Astrocyte of the hippocampus (primary cell): ENCODE measurements around the gene OXLD1.
"Not testable (repeated sequence)": the region's sequence is repeated elsewhere in the genome, so short reads cannot be mapped to it uniquely, and the experiment has no call there.

Experiments
- DNase-seq: peaks from one replicate; pipeline ENCODE4 v3.0.0; 2011; ENCODE audit warnings: low read depth, low spot score

OXLD1 gene

DNA sequence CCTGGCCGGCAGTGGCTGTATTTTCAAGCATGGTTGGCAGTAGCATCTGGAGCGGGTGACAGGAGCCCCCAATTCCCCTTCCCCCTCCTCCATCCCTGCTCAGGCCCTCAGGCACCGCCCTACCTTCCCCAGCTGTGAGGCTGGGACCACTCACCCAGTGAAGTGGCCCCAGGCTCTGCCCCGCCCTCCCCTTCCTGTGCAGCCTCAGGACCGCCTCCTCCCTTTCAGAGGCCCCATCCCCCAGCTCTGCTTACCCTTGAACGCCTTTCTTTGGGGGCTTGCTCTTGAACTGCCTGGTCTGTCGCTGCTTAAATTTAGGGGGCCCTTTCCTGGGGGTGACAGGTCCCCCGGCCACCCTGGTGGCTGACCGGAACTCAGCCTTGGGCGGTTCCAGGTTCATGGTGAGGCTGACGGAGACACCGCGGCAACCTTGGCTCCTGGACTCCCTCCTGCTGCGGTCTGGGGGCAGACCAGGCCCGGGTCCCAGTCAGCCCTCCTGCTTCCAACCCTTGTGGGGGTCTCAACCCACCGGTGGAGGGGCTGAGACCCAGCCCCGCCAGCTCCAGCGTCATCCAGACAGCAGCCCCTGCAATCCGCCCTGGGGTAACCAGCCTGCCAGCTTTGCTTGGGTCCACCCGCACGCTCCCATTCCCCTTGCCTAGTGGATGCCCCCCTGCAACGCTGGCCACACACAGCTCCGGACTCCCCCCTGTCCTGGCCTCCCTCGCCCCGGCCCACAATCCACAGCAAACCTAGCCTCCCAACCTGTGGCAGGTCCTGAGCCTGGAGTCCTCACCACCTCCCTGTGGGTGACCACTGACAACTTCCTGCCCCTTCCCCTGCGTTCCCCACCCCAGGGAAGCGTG is 13.3 kb downstream of the OXLD1 start:
- no peak for DNase-seq

GRCh38 chr17:81651692-81652091 is 14.7 kb downstream of the OXLD1 start:
- DNase-seq: peak; percentile 88

GRCh38 chr17:81650951-81651350 is 15.5 kb downstream of the OXLD1 start:
- no peak for DNase-seq

DNA sequence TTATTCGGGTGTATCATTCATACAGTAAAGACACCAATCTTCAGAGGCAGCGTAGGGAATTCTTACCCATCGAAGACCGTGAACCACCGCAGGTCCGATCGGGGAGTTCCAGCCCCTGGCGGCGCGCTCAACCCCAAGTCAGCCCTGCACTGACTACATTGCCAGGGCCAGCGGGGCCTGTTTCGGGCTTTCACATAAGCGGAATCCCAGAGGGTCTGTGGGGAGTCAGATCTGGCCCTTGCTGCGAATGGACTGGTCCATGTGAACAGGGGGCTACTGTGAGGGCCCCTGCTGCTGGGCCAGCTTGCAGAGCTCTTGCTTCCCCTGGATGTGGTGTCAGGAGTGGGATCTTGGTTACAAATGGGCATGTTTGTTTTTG is 17.7 kb downstream of the OXLD1 start:
- no peak for DNase-seq

- peak; percentile 28 for DNase-seq
These were observed 18.2 kb downstream of the OXLD1 start for GRCh38 chr17:81648013-81648706.

GRCh38 chr17:81647640-81648012 is 18.8 kb downstream of the OXLD1 start:
- no peak for DNase-seq

- no peak for DNase-seq
These were observed 19.4 kb downstream of the OXLD1 start for GRCh38 chr17:81646869-81647600.

DNA sequence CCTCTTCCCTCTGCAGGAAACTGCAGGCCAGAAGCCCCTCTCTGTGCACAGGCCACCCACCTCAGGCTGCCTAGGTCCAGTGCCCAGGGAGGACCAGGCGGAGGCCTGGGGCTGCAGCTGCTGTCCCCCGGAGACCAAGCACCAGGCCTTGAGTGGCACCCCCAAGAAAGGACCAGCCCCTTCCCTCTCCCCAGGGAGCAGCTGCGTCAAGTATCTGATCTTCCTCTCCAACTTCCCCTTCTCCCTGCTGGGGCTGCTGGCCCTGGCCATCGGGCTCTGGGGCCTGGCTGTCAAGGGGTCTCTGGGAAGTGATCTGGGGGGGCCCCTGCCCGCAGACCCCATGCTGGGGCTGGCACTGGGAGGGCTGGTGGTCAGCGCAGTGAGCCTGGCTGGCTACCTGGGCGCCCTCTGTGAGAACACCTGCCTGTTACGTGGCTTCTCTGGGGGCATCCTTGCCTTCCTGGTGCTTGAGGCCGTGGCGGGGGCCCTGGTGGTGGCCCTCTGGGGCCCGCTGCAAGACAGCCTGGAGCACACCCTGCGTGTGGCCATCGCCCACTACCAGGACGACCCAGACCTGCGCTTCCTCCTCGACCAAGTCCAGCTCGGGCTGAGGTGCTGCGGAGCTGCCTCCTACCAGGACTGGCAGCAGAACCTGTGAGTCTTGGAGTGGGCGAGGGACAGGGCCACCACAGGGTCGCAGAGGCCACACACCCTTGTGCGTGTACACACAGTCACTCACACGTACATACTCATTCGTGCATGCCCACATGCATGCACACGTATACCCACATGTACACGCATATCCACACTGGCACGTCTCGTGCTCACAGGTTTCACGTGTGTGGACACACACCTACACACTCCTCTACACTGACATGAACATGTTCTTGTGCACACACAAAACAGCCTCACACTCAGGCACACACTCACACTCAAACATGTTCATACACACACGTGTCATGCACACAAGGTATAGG is 21.1 kb downstream of the OXLD1 start:
- no peak for DNase-seq

DNA sequence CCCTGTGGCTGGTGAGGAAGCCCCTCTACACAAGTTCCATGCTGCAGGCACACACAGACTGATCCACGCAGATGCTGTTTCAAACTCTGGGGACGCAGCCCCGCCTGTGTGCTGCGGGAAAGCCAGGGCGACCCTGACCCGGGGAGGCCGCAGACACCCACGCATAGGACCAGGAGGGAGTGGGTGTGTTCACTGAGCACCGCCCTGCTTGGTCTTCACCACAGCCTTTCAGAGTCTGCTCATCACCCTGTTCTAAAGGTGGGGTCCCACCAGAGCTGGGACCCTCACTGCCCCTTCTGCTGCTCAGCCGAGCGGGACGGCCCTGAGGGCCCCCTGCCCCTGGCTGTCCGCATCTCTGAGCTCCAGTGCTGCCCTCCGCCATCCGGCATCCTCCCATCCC is 21.9 kb downstream of the OXLD1 start:
- DNase-seq: no peak

DNA sequence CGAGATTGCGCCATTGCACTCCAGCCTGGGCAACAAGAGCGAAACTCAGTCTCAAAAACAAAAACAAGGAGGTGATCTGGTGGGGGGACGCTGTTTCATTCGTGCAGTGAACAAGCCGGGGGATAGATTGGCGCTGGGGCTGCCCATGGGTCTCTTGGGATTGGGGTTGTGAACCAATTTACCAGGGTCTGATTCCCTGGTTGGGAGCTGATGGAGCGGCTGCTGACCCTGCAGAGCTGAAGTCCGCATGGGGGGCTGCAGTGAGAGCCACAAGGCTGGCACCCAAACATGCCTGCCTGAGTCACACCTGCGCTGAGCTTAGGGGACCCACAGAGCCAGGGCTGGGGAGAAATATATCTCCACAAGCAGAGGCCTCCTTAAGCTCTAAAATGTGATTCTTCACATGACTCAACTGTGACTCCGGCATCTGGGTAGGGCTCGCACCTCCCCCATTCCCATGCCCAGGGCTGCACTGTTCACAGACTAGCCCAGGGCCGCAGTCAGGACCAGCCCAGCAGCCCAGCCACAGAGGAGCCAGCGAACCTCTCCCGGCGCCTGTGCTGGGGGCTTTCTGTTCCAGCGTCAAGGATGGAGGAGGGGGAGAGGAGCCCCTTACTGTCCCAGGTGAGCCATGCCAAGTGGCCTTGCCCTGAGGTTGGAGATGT is 24.4 kb downstream of the OXLD1 start:
- DNase-seq: peak; percentile 70

GRCh38 chr17:81640011-81640410 is 26.4 kb downstream of the OXLD1 start:
- no peak for DNase-seq

DNA sequence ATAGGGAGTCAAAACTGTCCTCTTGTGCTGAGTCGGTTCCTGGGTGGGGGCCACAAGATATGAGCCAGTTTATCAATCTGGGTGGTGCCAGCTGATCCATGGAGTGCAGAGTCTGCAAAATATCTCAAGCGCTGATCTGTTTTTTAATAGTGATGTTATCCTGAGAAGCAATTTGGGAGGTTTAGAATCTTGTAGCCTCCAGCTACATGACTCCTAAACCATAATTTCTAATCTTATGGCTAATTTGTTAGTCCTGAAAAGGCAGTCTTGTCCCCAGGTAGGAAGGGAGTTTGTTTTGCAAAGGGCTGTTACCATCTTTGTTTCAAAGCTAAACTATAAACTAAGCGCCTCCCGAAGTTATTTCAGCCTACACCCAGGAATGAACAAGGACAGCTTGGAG is 27.7 kb downstream of the OXLD1 start:
- no peak for DNase-seq

DNA sequence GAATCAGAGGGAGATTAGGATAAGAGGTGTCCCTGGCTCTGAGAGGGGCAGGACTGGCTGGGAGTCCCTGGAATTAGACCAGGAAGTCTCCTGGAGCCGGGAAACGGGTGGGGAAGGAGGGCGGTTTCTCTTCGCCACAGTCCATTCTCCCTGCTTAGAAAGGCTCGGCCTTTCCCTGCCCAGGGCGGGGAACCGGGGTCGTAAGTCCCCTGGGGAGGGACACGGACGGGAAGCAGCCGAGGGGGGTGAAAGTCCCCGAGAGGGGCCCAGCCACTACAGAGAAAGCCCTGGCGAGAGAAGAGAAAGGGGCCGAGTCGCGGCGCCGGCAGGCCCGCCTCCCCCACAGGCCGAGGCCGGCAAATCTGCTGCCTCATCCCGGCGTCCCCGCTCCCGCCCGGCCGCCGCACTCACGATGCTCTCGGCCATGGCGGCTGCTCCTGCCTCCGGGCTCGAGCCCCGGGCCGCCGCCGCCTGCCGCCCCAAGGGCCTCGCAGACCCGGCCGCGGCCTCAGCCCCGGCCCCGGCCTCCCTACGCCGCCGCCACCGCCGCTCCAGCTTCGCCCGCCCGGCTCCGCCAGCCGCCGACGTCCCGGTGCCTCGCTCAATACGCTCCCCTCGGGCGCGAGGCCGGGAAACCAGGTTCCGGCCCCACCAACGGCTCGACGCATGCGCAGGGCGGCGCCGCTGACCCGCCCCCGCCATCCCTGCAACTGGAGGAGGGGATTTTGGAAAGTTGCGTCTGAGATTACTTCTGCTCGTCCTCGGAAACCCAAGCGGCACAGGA is 29.7 kb downstream of the OXLD1 start, which contains the start of the genes NPLOC4 and TSPAN10:
NPLOC4 (minus strand) TSS at position 608 of the 784 bp plus-strand sequence; CDS start at position 426, 182 bp downstream.
TSPAN10 (plus strand) TSS at position 692 of the 784 bp plus-strand sequence. CDS start 5,217 bp downstream, outside the sequence.
- peak; percentile 96 for DNase-seq

- DNase-seq: no peak
These were observed 30.4 kb downstream of the OXLD1 start for GRCh38 chr17:81635973-81636504.

DNA sequence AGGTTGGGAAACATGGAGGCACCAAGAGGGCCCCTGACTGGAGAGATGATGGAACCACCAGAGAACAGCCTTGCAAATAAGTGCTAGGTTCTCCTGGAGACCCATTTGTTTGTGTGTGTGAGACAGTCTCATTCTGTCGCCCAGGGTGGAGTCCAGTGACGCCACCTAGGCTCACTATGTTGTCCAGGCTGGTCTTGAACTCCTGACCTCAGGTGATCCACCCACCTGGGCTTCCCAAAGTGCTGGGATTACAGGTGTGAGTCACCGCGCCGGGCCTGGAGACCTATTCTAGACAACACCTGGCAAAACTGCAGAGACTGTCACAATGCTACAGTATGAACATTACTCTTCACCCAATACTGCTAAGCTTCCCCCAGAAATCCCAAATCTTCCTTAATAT is 31.0 kb downstream of the OXLD1 start:
- DNase-seq: no peak

DNA sequence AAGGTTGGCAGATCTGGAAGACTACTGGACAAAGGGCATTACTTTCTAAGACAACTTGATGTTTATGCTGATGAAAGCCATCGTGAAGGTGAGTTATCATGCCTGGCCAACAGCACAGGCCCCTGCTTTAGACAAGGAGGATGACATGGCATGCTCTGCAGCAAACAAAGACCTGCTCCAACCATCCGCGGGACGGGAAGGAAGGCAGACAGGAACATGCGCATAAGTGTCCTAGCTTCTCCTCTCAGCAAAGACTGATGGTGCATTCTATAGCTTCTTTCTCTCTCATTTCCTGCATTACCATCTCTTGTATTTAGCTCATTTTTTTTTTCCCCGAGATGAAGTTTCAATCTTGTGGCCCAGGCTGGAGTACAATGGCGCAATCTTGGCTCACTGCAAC is 34.9 kb downstream of the OXLD1 start:
- no peak for DNase-seq

GRCh38 chr17:81630274-81630673 is 36.1 kb downstream of the OXLD1 start:
- DNase-seq: no peak

DNA sequence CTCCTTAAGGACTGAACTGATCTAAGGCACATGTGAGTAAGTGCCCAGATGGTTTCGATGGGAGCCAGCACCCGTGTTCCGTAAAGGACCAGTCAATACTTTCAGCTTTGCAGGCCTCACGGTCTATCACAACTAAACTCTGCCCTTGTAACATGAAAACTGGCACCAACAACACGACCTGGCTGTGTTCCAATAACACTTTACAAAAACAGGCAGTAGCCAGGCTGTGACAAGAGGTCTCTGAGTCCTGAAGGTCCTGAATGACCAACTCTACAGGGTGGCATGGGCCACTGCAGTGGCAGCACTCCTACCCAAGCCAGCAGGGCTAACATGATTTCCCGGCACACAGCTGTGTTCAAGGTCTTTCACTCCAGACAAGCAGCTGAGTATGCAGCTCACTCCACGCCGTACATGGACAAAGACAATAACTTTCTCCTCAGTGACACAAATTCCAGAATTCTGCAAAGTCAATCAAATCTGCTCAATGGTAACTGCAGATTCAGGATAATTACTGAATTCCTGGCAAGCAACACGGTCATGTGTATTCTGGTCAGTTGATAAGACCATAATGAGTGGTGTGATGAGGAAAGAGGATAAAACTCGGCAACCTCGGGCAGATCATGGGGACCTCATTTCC is 44.8 kb downstream of the OXLD1 start:
- DNase-seq: no peak

DNA sequence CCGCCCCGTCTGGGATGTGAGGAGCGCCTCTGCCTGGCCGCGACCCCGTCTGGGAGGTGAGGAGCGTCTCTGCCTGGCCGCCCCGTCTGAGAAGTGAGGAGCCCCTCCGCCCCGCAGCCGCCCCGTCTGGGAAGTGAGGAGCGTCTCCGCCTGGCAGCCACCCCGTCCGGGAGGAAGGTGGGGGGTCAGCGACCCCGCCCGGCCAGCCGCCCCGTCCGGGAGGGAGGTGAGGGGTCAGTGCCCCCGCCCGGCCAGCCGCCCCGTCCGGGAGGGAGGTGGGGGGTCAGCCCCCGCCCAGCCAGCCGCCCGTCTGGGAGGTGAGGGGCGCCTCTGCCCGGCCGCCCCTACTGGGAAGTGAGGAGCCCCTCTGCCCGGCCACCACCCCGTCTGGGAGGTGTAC is 48.1 kb downstream of the OXLD1 start:
- DNase-seq: not testable (repeated sequence)
